Measurements from ENCODE around the gene MCC.

GRCh38 chr5:113489299-113489698, 1.0 kb upstream of the MCC start:
- TF ChIP-seq EZH2phosphoT487 (IDR thresholded peaks at IDR 0.05; ENCODE audit: borderline replicate concordance, low read length) (no peak), CTCF (conservative IDR thresholded peaks at IDR 0.05; ENCODE audit: low read depth, low read length) (no peak), EZH2 (IDR thresholded peaks at IDR 0.05; ENCODE audit: low read length, unreplicated experiment) (no peak)

All from PC-3 (cell line).